HG03025 (cell line): ENCODE data around the gene SLC25A28.
A peak's percentile ranks its signal among the peaks of the same experiment; 100 is the strongest.
"Not testable (repeated sequence)": the region's sequence is repeated elsewhere in the genome, so short reads cannot be mapped to it uniquely, and the experiment has no call there.

Experiments used
- ATAC-seq: cut with Tn5 transposase; IDR thresholded peaks from one replicate; pipeline ENCODE4 v1.9.1; 2021; ENCODE audit warnings: mild to moderate bottlenecking, moderate library complexity; ENCODE audit not compliant: unreplicated experiment, low FRiP score

The SLC25A28 gene

DNA sequence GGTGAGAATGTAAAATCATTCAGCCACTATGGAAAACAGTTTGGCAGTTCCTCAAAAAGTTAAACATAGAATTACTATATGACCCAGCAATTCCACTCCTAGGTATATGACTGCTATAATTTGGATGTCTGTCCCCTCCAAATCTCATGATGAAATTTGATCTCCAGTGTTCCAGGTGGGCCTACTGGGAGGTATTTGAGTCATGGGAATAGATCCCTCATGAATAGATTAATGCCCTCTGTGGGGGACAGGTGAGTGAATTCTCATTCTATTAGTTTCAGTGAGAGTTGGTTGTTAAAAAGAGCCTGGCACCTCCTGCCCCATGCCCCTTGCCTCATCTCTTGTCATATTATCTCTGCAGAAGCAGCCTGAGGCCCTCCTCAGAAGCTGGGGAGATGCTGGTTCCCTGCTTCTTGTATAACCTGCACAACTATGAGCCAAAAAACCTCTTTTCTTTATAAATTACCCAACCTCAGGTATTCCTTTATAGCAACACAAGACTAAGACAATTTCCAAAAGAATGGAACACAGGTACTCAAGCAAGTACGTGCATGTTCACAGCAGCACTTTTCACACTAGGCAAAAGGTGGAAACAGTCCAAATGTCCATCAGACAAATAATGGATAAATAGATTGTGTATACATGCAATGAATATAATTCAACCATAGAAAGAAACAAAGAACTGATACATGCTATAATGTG, 8.8 kb upstream of the SLC25A28 start:
- ATAC-seq: no peak

DNA sequence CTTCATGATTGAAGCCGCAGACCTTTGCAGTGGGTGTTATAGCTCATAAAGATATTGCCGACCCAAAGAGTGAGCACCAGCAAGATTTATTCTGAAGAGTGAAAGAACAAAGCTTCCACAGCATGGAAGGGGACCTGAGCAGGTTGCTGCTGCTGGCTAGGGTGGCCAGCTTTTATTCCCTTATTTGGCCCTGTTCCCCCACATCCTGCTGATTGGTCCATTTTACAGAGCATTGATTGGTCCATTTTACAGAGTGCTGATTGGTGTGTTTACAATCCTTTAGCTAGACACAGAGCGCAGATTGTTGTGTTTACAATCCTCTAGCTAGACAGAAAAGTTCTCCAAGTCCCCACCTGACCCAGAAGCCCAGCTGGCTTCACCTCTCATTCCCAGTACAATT, 4.9 kb upstream of the SLC25A28 start:
- not testable (repeated sequence) for ATAC-seq

DNA sequence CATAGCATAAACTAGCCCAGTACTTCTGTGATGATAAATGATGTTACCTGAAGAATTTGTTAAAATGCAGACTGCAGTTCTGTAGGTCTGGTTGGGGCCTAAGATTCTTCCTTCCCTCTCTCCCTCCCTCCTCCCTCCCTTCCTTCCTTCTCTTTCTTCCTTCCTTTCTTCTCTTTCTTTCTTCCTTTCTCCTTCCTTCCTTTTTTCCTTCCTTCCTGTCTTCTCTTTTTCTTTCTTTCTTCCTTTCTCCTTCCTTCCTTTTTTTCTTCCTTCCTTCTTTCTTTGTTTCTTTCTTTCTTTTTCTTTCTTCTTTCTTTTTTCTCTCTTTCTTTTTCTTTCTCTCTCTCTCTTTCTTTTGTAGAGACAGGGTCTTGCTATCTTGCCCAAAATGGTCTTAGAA, 3.7 kb upstream of the SLC25A28 start:
- no peak for ATAC-seq

DNA sequence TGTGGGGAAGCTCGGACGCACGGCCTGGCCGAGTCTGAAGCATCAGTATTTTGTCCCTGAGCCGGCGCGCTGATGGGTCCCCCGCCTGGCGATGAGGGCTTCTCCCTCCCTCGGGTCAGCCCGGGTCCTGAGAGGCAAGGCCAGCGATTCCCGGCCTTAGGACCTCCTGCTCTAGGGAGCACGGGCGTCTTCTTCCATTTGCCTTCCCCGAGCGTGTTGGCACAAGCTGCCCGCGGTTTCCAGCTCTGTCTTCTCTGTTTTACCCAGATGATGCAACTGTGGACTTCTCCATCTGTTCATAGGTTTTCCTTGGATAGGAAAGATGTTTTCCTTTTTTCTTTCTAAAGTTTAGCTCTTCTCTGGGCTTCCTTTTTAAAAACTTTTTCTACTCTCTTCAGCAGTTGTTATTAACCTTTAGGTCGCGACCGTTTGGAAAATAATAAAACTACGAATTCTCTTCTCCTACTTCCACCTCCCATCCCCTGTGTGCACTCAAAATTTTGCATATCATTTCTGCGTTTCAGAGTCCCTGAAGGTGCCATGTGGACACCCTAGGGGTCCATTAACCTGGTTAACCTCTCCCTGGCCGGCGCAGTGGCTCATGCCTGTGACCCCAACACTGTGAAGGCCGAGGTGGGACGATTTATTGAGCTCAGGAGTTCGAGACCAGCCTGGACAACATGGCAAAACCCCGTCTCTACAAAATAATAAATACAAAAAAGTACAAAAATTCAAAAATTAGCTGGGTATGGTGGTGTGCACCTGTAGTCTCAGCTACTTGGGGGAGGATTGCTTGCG, 1.4 kb upstream of the SLC25A28 start:
- no peak for ATAC-seq

DNA sequence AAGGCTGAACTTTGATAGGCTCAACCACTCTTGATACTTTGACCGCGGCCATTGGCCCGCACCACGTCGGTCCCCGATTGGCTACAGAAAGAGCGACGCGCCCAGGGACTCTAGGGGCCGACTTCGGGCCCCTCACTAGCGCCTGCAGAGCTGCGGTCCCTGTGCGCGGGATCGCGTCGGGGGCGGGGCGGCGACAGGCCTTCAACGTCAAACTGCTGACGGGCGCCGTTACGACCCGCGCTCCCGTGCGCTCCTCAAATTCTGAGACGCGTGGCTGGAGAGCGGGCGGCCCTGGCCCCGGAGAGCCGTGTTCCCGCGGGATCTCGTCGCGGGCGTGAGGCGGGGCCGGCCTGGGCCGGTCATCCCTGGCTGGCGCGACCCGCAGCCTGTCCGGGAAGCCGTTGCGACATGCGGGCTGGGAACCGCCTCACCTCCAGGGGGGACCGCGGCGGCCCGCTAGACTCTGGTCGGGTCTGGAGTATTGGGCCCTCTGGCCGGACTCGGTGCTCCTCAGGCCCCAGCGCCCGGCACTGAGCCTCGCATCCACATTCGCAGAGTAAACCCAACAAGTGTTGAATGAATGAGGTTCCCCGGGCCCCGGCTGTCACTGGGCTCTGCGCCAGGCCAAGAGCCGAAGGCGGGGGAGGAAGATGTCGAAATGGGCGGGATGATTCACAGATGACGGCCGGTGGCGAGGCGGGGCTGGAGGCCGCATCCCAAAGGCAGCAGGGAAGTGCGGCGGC, 643 bp upstream of the SLC25A28 start:
- peak; percentile 86 for ATAC-seq

DNA sequence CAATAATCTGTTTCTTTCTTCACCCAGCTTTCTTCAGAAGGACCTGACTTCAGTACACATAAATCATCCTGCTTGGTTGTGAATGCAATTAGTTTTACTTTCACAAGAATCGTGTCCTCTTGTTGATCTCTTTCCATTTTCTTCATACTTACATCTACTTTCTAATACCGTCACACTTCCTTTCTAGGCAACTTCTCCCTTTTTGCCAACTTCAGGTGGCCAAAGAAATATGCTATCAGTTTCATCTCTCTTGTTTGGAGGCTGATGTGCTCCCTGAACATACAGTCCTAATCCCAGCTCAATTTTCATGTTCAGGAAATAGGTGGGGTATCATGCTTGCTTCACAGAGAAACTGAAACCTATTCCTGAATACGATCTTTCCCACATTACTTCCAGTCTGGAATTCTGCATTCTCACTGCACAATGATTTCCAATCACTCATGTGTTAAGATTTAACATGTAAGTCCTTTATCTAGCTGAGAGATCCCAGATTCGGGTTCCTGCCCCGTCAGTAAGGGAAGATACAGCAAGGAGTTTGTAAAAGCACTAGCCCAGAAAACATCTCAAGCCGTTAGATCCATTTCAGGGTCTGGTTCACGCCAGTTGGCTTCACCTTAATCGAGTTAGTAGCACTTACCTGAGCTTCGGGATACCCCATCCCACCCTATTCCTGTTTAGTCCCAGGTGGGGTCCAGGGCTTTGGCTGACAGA, 994 bp downstream of the SLC25A28 start:
- no peak for ATAC-seq

DNA sequence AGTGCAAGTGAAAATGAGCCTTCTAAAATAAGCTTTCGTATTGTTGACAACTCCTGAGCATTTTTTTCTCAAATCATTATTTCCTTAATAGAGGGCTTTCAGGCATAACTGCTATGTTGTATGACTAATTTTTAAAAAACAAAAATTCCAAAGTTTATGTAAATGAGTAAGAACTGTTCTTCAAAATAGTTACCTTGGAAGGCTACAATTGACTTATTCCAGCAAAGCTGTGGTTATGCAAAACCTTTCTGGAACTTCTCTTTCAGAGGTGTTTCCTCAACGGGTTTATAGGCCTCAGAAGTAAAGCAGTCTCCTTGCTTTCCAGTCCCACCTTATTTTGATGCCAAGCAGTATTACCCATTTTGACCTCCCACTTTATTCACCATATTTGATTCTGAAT, 2.5 kb downstream of the SLC25A28 start:
- no peak for ATAC-seq

DNA sequence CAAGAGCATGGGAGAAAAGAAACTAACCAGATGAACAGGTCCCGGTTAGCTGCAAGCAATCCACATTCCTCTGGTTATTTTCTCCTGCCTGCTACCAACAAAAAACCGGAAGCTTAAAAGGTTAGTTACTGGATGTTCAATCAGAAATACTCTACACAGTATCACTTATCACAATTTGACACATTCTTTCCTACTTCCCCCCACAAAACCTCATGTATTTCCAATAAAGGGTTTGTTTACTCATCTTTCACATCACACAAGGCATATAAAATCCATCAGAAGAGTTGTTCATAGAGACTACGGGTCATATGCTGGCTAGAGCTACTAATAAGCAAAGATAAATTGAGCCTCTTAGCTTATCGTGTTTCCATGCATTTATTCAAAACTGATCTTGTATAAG, 4.8 kb downstream of the SLC25A28 start:
- ATAC-seq: no peak

DNA sequence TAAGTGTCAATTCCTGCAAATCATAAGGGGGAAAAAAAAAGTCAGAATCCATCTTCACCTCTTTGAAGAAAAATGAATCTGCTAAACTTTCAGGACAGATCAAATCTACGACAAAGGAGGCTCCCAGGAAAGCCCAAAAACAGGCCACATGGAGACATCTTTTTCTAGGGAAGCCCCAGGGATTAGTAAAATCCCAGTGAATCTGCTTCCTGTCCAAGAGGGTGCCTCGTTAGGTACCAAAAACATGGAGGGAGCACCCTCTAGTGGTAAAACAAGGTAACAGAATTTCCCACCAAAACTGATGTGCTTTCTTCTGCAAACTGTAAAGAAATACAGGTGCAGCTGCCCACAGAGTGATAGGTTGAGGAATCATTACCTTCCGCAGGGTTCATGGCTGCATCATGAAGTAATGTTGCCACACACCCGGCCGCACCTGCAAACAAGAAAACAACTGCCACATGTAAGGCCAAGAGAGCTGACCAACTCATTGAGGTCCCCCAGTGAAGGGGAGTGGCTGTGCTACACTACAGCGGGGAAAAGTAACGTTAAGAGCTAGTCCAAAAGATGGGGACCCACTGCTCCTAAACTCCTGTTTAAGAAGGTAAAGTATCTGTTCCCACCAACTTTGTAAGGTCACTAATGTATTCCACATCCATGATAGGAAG, 7.9 kb downstream of the SLC25A28 start:
- no peak for ATAC-seq

DNA sequence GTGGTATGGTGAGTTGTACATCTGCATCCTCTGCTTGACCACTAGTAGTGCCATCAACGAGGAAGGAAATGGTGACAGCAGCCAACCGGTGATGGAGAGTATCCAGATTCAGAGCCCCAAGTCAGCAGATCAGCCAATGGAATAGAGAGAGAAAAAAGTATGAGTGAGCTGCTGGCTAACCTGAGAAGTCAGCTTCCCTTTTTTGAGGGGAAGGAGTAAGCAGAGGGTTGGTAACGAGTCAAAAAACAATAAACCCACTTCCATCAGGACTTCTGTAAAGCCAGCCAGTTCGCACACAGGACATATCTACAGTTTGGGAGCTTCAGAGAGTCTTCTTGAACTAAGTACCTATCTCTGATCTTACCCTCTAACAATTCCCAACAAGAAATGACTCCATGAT, 8.9 kb downstream of the SLC25A28 start:
- ATAC-seq: no peak

DNA sequence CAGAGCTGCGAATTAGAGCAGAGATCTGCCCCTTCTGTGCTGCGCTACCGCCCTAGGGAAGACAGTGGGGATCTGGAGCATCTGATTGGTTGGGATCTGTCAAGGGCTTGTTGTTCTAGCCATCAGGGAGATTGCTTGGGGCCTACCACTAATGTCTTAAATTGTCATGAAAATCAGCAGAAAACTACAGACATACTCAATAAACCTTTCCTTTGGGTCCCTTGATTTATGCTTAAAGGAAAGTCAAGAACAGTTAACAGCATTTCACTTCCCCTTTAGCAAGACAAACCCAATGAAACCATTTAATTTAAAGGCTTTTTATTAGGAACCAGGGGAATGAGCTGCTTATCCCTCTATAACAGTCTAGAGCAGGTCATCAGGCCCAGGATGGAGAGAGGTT, 10.0 kb downstream of the SLC25A28 start:
- no peak for ATAC-seq

DNA sequence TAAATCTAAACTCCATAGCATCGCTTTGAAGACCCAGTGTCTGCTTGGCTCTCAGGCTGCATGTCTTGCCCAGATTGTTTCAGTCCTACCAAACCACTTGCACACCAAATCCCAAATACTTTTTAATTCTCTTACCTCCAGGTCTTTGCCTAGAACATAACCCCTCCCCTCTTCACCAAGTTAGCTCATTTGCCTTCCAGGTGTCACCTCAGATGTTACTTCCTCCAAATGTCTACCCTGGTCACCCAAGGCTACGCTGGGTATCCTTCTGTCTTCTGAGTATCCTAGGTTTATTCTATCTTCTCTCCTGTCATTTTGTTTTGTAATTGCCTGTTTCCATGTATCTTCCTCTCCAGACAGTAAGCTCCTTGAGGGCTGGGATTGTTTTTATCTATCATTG, 11.1 kb downstream of the SLC25A28 start:
- ATAC-seq: no peak

DNA sequence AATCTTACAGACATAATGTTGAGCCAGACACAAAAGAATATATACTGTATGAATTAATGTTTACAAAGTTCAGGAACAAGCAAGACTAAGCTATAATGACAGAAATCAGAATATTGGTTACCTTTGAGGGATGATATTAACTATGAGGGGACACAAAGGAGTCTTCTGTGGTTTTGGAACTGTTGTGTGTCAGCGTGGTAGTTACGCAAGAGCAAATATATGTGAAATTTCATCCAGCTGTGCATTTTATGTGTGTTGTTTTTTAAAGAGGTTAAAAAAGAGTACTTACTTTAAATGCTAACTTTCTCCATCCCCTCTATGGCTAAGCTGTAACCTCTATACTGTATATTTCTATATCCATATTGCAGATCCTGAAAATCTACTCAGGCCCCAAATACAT, 14.9 kb downstream of the SLC25A28 start:
- ATAC-seq: no peak

DNA sequence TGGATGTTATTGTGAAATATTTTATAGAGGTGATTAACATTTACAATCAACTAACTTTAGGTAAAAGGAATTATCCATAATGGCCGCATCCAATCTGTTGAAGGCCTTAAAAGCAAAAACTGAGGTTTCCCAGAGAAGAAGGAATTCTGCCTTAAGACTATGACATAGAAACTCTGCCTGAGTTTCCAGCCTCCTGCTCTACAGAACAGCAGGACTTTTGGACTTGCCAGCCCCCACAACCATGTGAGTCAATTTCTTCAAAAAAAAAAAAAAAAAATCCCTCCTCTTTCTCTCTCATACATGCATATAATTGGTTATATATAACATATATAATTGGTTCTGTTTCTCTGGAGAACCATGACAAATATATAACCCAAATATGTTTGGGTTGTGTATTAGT, 15.4 kb downstream of the SLC25A28 start:
- ATAC-seq: no peak

DNA sequence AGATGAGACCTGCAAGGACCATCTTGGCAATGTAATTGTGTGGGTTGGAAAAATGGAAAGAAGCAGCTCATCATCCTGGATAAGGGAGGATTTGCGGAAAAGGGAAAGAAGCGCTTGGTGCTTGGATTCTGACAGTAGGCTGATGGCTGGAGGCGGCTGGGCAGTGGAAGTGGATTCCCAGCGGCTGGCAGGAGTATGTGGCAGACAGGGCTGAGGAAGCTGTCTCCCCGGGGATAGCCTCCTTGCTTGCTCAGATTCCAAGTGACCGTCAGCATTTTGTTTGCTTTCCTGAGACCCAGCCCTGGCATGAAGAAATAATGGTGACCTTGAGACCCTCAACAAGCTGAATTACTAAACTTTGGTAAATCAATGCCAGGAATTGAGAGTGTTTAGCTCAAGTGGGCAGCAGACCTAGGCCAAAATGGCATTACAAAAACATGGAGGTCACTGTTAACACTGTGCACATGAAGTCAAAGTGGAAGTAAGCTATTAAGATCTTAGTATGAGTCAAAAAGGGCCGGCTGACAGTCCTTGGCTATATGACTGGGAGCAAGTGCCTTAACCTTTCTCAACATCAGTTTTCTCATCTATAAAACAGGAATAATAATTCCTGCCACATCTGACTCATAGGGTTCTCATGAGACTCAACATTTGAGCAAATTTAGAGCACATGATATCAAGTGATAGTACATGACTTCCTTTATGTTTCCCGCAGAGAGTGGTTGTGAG, 21.3 kb downstream of the SLC25A28 start:
- no peak for ATAC-seq

DNA sequence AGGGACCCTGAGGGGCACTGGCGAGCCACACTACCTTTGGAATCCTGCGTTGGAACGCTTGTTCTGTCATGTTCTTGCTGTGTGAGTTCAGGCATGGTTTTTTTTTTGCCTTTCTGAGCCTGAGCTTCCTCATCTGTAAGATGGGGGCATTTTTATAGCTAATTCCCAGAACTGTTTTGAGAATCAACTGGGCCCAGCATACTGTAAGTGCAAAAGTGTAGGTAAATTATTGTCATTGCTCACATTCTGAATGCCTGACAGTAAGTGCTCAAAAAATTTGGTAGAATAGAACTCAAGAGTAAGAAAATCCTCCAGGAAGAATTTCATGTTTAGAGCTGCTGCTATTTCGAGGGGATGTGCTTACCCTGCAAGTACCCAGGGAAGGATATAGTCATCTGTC, 22.2 kb downstream of the SLC25A28 start:
- ATAC-seq: no peak

DNA sequence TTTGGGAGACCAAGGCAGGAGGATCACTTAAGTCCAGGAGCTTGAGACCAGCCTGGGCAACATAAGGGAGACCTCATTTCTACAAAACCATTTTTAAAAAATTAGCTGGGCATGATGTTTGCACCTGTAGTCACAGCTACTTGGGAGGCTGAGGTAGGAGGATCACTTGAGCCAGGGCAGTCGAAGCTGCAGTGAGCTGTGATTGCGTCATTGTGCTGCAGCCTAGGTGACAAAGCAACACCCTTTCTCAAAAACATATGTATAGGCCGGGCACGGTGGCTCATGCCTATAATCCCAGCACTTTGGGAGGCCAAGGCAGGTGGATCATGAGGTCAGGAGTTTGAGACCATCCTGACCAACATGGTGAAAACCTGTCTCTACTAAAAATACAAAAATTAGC, 23.5 kb downstream of the SLC25A28 start:
- ATAC-seq: not testable (repeated sequence)

DNA sequence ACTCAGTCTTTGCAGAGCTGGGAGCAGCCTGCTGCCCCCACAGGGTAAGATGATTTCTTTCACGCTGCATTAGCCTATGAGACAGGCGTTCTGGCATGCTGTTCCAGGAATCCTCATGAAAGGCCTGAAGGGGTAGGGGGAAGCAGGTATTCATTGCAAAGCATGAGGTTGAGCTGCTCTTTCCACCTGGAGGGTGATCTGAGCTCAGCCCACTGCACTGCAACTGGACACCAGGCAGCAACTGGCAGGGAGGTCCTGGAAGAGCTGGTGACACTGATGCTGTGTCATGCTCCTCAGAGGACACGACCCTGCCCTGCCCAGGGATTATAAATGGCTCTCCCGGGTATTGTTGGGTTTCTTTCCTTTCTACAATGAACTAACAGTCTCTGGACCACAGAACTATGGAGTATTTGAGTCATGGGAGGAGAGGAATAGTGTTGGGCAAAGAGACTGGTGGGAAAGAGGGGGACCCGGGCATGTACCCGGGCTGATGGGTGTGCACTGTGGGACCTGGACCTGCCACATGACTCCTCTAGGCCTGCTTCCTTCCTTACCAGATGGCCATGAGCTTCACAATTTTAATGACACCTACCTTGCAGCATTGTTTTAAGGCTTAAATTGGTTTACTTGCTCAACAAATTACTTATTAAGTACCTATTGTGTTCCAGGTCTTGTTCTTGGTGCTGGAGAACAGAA, 24.3 kb downstream of the SLC25A28 start:
- no peak for ATAC-seq

DNA sequence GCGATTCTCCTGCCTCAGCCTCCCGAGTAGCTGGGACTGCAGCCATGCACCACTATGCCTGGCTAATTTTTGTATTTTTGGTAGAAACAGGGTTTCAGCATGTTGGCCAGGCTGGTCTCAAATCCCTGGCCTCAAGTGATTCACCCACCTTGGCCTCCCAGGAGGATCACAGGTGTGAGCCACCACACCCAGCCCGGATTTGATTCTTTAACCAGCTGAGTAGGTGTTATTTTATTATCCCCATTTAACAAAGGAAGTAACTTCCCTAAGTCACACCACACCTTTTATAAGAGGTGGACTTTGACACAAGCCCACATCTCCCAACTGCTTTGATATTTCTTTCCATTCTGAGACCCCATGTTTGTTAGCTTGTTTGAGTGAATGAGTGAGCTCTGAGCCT, 25.0 kb downstream of the SLC25A28 start:
- ATAC-seq: no peak
